NCI-H345 treated with DMSO at 0.1 percent for 48 hours (cell line): ENCODE results near the gene AGPS.
"Not testable (repeated sequence)": the region's sequence is repeated elsewhere in the genome, so short reads cannot be mapped to it uniquely, and the experiment has no call there.

ENCODE experiments used
- DNase-seq: peaks from one replicate; lab custom pipeline; 2025; ENCODE audit not compliant: unreplicated experiment; lab: John Stamatoyannopoulos, UW

AGPS gene

DNA sequence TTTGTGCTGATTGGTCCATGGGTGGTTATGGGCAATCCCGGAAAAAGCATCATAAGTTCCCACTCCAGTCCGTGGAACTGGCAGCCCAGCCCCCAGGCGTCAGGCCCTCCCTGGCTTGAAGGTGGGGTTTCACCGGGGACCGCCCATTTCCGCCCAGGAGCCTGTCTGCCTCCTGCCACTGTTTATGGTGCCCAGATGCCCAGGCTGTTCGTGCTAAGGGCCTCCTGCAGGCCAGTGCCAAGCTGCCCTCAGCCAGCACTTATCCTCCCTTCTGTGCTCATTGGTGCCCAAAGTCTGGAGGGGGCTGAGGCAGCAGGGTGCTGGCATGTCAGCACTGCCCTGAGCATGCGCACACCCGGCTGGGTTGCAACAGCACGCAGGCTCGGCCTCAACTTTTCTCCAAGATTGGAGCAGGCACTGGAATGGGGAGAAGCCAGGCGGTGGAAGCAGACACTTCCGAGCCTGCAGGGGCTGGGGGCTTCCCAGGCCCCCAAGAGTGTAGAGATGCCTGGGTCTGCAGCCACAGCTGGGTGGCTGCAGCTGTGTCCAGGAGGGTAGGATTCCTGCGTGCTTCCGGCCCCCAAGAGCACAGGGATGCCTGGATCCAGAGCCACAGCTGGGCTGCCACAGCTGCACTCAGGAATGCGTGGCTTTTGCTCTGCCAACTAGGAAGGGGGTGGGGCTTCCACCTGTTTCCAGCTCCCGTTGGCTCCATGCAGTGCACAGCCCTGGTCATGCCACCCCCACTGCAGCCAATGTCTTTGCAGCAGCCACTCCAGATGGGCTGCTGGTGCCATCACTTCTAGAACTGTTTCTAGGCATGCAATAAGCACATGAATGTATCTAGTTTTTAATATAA lies 74.0 kb downstream of the AGPS start:
- no peak for DNase-seq

DNA sequence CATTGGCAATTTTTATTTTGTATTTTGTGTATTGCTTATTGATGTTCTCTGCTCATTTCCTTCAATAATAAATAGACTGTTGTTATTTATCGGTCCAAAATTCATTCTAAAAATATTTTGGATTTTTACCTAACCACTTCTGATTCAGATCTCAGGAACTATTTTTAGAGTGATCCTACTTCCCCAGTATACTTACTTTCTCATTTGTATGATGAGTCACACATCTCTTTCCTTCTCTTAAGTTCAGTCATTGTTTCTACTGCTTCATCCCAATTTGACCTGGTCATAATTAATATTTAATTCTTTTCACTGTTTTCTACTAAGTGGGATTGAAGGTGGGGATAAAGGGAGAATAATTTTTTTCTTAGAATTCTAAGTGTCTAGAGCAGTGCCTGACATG lies 75.1 kb downstream of the AGPS start:
- DNase-seq: no peak

DNA sequence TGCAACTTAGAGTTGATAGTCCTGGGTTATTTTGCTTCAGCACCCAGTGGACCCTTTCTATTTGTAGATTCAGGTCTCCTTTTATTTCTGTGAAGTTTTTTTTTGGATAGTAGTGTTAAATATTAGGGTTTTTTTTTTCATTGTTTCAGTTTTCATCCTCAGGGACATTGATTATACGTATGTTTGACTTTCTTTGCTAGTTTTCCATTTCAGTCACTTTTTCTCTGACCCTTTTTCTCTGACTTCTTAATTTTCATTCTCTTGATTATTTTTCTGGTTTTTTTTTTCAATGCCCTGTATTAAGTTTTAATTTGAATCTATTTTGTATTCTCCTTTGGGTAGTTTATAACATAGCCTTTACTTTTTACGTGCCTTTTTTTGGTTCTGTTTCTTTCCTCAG lies 79.4 kb downstream of the AGPS start:
- DNase-seq: no peak

DNA sequence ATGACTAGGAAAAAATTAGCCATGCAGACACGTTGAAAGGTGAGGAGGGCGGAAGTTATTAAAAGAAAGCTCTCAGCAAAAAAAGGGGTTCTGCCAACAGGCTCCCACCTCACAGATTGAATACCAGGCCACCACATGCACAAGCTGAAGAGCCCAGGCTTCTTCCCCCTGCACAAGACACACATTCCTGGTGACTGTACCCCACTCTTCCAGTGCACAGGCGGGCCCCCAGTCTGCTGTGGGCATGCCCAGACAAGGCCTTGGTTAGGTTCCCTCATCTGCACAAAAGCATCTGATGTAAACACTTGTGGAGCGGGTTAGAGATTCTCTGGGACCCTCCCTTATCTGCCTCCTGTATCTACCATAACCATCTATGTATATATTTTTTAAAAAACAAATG lies 81.7 kb downstream of the AGPS start:
- no peak for DNase-seq

DNA sequence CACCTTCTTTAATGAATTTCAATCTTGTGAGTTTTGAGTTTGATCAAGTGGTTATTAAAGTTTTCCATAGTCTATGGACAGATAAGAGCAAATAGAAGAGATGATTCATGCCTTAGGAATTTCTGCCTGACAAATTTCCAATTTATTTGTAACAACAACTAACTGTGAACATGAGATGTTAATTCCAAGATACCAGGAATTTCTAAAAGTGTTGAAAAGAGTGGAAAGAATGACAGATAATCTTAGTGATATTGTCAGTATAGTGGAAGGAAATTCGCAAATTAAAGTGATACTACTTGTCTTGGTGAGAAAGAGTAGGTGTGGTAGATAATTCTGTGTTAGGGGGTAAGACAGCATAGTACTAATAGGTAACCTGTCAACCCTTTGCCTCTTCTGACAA lies 82.4 kb downstream of the AGPS start:
- DNase-seq: no peak

DNA sequence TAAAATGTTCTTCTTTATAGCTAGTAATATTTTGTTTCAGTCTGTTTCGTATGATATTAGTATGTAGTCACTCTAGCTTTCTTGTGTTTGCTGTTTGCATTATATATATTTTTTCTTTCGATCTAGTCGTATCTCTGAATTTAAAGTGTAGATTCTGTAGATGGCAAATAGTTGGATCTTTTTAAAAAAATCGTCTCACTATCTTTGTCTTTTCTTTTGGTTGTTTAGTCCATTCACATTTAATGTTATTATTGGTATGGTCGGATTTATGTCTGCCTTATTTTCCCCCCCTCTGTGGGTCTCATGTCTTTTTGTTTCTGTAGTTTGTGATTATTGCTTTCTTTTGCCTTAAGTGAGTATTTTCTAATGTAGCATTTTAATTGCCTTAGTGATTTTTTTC lies 84.3 kb downstream of the AGPS start:
- DNase-seq: no peak

DNA sequence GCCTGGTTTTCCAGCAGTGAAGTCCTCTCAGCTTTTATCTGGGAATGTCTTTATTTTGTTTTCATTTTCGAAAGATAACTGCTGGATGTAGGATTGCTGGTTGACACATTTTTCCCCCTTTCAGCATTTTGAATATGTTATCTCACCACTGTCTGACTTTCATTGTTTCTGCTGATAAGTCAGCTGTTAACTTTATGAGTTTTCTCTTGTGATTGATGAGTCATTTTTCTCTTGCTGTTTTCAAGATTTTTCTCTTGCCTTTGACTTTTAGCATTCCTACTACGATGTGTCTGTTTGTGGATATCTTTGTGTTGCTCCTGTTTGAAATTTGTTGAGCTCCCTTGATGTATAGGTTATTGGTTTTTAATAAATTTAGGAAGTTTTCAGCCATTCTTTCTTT lies 85.5 kb downstream of the AGPS start:
- no peak for DNase-seq

DNA sequence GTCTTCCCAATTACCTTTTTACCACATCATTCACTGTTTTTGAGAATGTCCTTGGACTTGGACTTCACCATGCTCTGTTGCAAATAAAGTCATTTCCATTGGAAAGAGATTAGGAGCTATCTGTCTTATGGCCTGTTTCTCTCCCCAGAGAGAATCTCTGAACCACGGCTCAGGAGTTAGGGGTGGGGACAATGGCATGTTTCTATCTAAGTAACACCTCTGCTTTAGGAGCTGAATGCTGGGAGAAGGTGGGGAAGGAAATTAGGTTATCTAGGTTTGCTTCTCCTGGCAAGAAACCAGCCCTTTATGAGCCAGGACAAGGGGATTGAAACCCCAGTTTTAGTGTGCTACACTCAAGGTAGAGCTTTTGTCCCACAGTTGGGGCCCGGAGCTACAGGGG lies 86.3 kb downstream of the AGPS start:
- no peak for DNase-seq

DNA sequence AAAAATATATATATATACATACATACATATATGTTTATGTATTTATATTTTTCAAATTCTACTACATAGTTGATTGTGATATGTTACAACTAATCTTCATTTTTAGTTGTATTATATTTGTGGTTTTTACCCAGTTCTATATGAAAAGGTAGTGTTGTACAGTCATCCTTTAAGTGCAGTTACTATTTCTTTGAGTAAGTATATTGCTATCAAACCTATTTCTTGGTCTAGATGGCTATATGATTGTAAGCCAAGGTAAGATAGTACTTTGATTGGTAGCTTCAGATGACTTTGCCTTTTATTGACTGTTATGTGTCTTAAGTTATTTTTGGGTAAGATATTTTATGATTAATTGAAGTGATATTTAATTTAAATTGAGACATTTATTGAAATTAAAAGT lies 89.6 kb downstream of the AGPS start:
- no peak for DNase-seq

DNA sequence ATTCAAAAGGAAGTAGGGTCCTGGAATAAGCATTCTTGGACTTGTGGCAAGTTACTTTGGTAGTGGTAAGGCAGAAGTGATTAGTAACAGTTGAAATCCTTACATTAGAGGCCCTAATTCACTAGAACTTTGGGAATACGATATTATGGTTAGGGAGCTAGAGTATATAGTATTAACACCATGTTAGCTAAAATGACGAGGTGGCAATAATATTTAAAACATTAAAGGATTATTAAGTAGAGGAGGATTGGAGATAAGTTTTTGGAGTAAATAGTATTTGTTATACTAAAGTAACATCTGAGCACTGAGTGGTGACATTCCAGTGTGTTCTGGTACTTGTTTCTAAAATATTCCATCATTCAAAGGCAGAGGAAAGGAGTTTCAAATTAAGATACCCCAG lies 91.0 kb downstream of the AGPS start:
- no peak for DNase-seq

DNA sequence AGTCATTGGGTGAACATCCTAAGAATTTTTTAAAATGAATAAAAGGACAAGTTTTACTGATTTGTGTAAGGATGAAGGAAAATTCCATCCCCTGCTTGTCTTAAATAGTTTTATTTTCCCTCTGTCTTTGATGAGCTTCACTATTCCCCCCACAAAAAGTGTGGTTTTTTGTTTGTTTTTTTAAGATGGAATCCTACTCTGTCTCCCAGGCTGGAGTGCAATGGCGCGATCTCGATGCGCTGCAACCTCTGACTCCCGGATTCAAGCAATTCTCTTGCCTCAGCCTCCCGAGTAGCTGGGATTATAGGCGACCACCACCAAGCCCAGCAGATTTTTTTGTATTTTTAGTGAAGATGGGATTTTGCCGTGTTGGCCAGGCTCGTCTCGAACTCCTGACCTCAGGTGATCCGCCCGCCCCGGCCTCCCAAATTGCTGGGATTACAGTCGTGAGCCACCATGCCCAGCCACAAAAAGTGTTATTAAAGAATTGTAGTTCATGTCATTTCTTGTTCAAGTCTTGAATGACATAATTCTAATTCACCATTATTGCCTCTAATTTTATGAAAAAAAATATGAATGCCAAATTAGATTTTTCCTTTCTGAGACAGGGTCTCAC lies 91.7 kb downstream of the AGPS start:
- DNase-seq: no peak

DNA sequence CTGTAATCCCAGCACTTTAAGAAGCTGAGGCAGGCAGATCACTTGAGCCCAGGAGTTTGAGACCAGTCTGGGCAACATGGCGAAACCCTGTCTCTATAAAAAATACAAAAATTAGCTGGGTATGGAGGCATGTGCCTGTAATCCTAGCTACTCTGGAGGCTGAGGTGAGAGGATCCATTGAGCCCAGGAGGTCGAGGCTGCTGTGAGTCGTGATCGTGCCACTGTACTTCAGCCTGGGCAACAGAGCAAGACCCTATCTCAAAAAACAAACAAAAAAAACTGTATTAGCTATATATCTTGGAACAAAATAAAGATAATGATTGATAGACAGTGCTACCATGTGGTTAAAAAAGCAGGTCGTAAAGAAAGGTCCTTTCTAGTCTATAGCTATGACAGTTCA lies 93.1 kb downstream of the AGPS start:
- not testable (repeated sequence) for DNase-seq

DNA sequence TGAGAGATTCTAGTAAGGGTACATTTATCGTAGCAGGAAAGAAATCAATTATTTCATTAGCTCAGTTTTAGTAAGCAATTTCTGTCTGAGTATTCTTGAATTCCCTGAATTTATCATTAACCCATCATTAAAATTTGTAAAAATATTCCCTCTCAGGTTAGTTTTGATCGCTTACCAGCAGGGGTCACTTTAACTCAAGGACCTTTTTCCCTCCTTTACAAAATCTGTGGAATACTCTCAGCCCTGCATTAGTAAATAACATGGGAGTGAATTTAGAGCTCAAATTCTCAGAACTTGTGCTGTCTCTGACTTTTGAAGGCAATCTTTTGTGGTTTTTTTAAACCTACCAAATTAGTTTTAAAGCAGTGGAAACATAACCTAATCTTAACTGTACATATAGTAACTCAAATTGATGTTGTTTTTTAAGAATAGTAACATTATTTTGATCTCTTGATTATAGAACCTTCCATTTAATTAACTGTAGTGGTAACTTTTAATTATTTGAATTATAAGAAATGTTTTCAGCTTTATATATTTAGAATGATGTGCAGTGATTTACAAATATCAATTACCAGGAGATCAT lies 97.2 kb downstream of the AGPS start:
- peak; percentile 1 for DNase-seq

DNA sequence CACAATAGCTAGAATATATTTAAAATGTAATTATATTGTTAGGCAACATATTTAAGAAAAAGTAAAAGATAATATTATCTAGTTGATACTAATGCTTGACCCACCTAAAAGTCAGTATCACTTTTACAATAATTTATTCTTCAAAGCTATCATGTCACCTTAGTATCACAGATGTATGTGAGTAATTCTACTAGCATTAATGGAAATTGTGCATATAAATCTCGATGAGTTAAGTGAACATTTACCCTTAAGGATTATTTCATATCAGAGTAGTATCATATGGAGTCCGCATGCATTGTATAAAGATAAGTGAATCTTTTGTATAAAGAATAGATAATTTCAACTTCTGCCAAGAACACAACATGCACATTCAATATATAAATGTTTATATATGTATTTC lies 103.4 kb downstream of the AGPS start:
- no peak for DNase-seq

DNA sequence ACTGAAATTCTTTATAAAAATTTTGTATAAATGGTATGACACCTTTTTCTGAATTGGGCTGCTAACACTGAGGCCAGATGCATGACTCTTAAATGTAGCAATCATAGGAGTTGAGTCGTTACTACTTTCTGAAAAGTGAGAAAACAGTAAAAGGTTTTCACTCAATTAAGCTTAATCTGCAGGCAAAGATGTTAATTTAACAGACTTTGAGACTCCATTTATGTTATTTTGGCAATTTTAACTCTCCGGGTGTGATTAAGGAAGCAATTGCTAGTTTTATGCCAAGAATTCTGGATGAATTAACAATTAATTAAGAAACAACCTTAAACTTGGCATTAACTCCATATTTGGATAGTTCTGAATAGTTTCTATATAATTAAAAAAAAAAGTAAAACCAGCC lies 104.3 kb downstream of the AGPS start:
- DNase-seq: no peak

DNA sequence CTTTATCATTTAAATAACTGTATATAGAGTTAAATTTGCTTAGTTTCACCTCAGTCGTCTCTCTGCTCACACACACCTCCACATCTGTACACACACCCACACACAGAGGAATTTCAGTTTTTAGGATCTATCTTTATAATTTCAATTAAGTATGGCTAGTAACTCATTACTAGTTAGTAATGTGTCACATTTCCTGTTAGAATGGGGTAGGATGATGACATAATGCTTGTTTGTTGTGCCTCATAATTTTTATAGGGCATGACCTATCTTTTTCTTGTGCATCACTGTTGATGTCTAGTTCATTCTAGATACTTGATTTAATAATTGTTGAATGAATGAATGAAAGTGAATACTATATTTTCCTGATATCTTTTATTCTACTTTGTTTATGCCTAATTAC lies 108.6 kb downstream of the AGPS start:
- DNase-seq: no peak

DNA sequence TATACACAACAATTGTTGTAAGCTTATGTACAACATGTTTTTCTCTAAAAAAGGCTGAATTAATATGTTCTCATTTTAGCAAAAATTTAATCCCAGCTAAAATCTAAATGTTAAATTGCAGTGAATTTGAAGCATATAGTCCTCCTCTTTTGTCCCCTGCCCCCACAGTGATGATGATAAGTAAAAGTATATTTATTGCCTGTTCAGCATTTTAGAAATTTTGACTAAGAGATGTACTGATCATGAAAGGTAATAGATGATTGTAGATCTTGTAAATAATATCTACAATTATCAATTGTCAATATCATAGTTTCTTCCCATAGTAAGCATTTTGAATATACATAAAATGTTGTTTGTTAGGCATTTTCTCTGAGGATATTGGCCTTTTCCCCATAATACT lies 113.9 kb downstream of the AGPS start:
- no peak for DNase-seq

DNA sequence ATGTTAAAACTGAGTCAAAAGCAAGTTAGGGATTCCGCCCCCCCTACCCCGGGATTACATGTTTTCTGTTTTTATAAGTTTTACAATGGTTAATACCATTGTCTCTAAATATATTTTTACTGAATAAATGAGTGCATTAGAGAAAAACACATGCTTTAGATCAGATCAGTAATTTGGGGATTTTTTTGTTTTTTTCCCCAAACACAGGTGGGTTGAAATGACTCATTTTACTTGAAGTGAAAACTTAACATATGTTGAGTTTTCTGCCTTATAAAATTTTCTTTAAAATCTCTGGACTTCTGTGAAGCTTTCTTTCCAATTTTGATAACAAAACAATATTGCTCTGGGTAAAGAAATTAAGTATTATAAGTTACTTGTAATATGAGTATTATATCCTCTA lies 114.4 kb downstream of the AGPS start:
- no peak for DNase-seq

DNA sequence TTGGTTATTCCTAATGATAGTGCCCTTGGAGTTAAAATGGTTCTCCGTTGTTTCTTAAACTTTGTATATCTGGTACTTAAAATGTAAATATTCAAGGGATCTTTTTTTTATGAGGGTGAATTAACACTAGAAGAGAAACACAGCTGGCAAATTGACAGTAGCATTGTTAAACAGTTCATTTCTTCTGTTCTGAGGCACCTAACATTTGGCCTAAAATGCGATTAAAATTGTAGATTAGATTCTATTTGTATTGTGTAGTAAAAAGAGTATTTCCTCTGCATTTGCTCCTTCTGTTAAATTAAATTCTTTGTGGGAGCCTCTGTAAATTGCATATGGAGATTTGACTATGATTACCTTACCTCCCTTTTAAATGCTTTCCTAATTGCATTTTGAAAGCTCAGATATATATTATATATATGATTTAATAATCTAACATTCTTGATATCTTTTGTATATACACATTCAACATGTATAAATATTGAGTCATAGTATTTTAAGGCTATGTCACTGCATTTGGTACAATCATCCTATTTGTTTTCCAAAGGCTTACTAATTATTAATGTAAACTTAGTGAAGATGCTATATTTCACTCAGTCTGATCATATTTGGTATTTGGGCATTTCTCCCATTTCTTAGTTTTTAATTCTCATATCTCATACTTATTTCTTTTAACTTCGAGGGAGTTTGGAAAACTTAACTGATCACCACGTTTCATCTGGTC lies 124.4 kb downstream of the AGPS start:
- no peak for DNase-seq

DNA sequence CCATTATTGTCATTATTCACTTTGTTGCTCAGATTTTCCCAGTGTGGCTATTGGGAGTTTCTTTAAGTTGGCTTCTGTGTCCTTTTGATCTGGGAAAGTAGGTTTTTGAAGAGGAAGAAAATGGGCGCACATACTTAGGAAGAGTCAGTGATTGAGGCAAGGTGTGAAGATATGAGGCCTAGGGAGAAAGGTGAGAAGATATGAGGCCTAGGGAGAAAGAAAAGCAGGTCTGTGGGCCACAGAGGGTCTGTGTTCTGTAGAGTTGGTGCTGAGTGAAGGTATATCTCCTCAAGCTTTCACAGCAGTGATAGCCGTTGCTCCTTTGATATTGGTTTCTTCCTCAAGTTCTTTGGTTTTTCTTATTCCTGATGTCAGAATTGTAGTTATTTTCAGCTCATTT lies 126.2 kb downstream of the AGPS start:
- DNase-seq: no peak

DNA sequence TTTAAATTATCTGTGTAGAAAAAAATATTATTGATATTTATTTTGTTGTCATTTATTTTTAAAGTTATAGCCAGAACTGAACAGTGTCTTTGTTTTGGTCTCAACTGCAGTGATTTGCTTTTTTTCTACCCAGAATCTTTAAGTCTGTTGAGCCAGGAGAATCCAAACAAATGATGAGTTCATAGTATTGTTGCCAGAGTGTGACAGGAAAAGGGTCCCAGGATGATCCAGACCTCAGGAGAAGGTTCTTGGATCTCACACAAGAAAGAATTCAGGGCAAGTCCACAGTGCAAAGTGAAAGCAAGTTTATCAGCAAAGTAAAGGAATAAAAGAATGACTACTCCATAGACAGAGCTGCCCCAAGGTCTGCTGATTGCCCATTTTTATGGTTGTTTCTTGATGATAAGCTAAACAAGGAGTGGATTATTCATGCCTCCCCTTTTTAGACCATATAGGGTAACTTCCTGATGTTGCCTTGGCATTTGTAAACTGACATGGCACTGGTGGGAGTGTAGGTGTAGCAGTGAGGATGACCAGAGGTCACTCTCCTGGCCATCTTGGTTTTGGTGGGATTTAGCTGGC lies 127.1 kb downstream of the AGPS start:
- DNase-seq: no peak

DNA sequence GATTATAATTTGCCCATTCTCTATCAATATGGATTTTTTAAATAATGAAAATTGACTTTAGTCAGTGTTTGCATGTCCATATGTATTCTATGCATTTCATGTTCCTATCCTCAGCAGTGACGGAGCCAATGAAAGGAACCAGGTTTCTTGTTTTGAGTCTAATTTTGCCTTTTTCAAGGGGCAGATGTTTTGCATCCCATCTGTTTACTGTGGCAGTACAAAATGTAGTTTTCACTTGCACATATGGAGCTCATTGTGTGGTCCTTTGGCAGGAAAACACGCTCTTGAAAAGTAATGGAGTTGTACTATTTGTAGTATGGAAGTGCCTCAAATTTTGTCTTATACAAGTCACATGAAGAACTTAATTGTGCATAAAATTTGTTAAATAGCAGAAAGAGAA lies 127.8 kb downstream of the AGPS start:
- DNase-seq: no peak
